Gastroesophageal sphincter (tissue), 4 donors: ENCODE results near the gene BCCIP. TPM values are rescaled to one million over a fixed set of nuclear protein-coding genes. Genes with fewer than 3 reads are reported as not detected.

Experiments used
- ATAC-seq: fragments of 150-250 bp; one replicate; pipeline ENCODE4 v1.9.1; 2016; ENCODE audit warnings: mild to moderate bottlenecking, moderate library complexity
- H3K27ac ChIP-seq, 4 donors: fragments of 200-600 bp; sonication (generic) in 3 of 4; 1 replicate in 3 of 4; 2 replicates in 1 of 4; pipeline ENCODE4 v1.5.1; 2016 to 2019
- H3K27me3 ChIP-seq: fragments of 200-600 bp; sonication (generic); one replicate; pipeline ENCODE4 v1.5.1; 2019
- H3K36me3 ChIP-seq, 2 donors: fragments of 200-600 bp; sonication (generic); one replicate each; pipeline ENCODE4 v1.5.1; 2019; ENCODE audit warnings: control low read depth in 1 of 2
- H3K4me1 ChIP-seq, 3 donors: fragments of 200-600 bp; sonication (generic); 1 replicate in 2 of 3; 2 replicates in 1 of 3; pipeline ENCODE4 v1.5.1; 2016 to 2019; ENCODE audit warnings: control low read depth in 2 of 3
- H3K4me3 ChIP-seq, 2 donors: fragments of 200-600 bp; sonication (generic); one replicate each; pipeline ENCODE4 v1.5.1; 2019; ENCODE audit warnings: mild to moderate bottlenecking in 1 of 2, moderate library complexity in 1 of 2
- H3K9me3 ChIP-seq, 3 donors: fragments of 200-600 bp; sonication (generic); one replicate each; pipeline ENCODE4 v1.5.1; 2017 to 2019; ENCODE audit warnings: control low read depth in 2 of 3
- CTCF ChIP-seq, 4 experiments: fragments of 200-600 bp in 2 of 4; fragments of 450-650 bp in 2 of 4; sonication (generic) in 1 of 4; IDR thresholded peaks; one replicate each; pipeline ENCODE4 v1.5.1; 2017 to 2019; ENCODE audit warnings: antibody characterized with exemption in 4 of 4, mild to moderate bottlenecking in 2 of 4, moderate library complexity in 2 of 4
- EP300 ChIP-seq: sonication (generic); formaldehyde crosslinking; IDR thresholded peaks from one replicate; pipeline ENCODE4 v1.6.1; 2017; ENCODE audit warnings: antibody characterized with exemption, mild to moderate bottlenecking
- POLR2A ChIP-seq, 2 donors: fragments of 450-650 bp; IDR thresholded peaks; one replicate each; pipeline ENCODE4 v1.6.1; 2017; ENCODE audit warnings: antibody characterized with exemption in 2 of 2, mild to moderate bottlenecking in 2 of 2, moderate library complexity in 1 of 2
- POLR2AphosphoS5 ChIP-seq: sonication (generic); formaldehyde crosslinking; IDR thresholded peaks from one replicate; pipeline ENCODE4 v1.6.1; 2017; ENCODE audit warnings: antibody characterized with exemption
- WGBS, 2 donors: methylation state at CpG; one replicate each; pipeline ENCODE4 v1.1.5; 2018; ENCODE audit warnings: low coverage in 1 of 2; 5-methylcytosine and 5-hydroxymethylcytosine counted together
- total RNA-seq, 4 donors: library from RNA; depleted of rRNA; stranded (reverse); fragments of >200 nt; gene quantifications; one replicate each; pipeline ENCODE4 v1.1.0, GENCODE V29; 2016

BCCIP gene
- total RNA-seq, 4 donors from 2014 or later = 38.6 to 59.2 (median 50.3) TPM

- 89% methylated on average over 3 to 5 of the region's 7 CpGs for WGBS, 2 donors
- H3K36me3 ChIP-seq = peaks cover 0 to 35% of the 10 kb centered on the region in 2 donors
- ATAC-seq = no peak
These were observed 43.2 kb downstream of the BCCIP start for GRCh38 chr10:125866421-125867029.

DNA sequence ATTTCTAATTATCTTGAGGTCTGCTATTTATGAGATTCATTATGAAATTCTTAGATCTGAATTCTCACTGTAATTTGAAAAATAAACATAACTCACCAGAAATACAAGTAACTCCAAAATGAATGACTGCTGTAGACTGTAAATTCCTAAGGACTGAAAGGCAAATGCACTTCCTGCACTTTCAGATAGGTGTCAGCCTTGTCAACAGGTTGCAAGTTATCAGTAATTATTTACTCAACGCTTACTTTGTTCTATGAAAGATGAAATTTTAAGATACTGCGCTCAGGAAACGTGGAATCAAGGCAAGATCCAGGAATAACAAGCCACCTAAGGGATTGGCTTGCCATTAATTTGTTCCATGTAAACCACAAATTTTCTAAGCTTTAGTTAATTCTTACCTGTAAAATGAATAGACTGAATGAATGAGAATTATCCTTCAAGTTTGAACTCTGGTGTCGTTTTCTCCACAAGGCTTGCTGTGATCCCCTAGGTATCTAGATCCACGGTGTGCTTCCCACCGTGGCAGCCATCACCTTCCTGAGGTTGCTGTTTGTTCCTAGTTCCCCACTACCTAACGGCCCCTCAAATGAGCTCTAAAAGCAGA, 45.1 kb downstream of the BCCIP start:
- Histone ChIP-seq H3K4me1 (no peaks in the 10 kb centered on the region), H3K9me3 (no peaks in the 10 kb centered on the region), H3K4me3 (no peak overlapping the region), H3K27me3 (no peaks in the 10 kb centered on the region), H3K27ac (no peak overlapping the region), H3K36me3 (peaks cover 0 to 31% of the 10 kb centered on the region in 2 donors)
- TF ChIP-seq EP300 = no peak
- peak; percentile 41 to 76 (median 63) for TF ChIP-seq CTCF (IDR thresholded peaks at IDR 0.05)
- no peak for TF ChIP-seq POLR2A (IDR thresholded peaks at IDR 0.05)
- TF ChIP-seq POLR2AphosphoS5 = no peak
- 48 to 58% methylated on average over 7 of the region's 7 CpGs for WGBS, 2 donors
- ATAC-seq = no peak

More at GRCh38 chr10:125866421-125867029, 43.2 kb downstream of the BCCIP start:
- H3K27me3 ChIP-seq = no peaks in the 10 kb centered on the region
- H3K9me3 ChIP-seq = no peaks in the 10 kb centered on the region
- TF ChIP-seq POLR2AphosphoS5 (no peak), CTCF (IDR thresholded peaks at IDR 0.05) (no peak), EP300 (no peak), POLR2A (IDR thresholded peaks at IDR 0.05) (no peak)
- no peaks in the 10 kb centered on the region for H3K4me1 ChIP-seq
- H3K4me3 ChIP-seq = no peak overlapping the region
- no peak overlapping the region for H3K27ac ChIP-seq

- WGBS, 2 donors = 73 to 77% methylated on average over 4 of the region's 4 CpGs
These were observed 48.0 kb downstream of the BCCIP start for GRCh38 chr10:125871338-125871737.

DNA sequence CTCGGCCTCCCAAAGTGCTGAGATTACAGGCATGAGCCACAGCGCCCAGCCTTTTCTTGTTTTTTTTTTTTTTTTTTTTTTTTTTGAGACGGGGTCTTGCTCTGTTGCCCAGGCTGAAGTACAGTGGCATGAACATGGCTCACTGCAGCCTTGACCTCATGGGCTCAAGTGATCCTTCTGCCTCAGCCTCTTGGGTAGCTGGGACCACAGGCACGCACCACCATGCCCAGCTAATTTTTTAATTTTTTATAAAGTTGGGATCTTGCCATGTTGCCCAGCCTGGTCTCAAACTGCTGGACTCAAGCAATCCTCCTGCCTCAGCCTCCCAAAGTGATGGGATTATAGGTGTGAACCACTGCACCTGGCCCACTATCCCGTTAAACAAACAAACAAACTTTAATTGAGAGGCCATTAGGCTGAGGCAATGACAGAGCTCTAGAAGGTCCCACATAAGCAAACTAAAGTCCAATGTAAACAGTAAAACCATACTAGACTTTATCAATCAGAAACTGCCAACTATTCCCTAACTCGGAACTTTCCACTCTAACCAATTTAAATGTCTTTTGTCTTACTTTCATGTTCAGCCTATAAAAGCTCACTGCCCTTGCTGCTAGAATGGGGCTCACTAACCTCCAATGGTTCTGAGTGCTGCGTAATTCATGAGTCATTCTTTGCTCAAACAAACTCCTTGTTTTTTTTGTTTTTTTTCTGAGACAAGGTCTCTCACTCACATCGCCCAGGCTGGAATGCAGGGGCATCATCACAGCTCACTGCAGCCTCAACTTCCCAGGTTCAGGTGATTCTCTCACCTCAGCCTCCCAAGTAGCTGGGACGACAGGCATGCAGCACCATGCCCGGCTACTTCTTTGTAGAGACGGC, 55.9 kb downstream of the BCCIP start:
- 82 to 94% methylated on average over 7 to 10 of the region's 11 CpGs for WGBS, 2 donors
- no peak overlapping the region for H3K27ac ChIP-seq
- H3K4me3 ChIP-seq = no peak overlapping the region
- no peak for ATAC-seq
- no peaks in the 10 kb centered on the region for H3K4me1 ChIP-seq
- H3K36me3 ChIP-seq = peaks cover 0 to 38% of the 10 kb centered on the region in 2 donors
- no peaks in the 10 kb centered on the region for H3K9me3 ChIP-seq
- TF ChIP-seq CTCF (IDR thresholded peaks at IDR 0.05) = no peak
- no peak for TF ChIP-seq EP300
- no peak for TF ChIP-seq POLR2AphosphoS5
- no peak for TF ChIP-seq POLR2A (IDR thresholded peaks at IDR 0.05)
- no peaks in the 10 kb centered on the region for H3K27me3 ChIP-seq

More at GRCh38 chr10:125871338-125871737, 48.0 kb downstream of the BCCIP start:
- no peaks in the 10 kb centered on the region for H3K27me3 ChIP-seq
- H3K4me3 ChIP-seq = no peak overlapping the region
- no peak for TF ChIP-seq EP300
- H3K27ac ChIP-seq = no peak overlapping the region
- no peak for ATAC-seq
- H3K36me3 ChIP-seq = peaks cover 0 to 19% of the 10 kb centered on the region in 2 donors
- no peaks in the 10 kb centered on the region for H3K9me3 ChIP-seq
- H3K4me1 ChIP-seq = no peaks in the 10 kb centered on the region

DNA sequence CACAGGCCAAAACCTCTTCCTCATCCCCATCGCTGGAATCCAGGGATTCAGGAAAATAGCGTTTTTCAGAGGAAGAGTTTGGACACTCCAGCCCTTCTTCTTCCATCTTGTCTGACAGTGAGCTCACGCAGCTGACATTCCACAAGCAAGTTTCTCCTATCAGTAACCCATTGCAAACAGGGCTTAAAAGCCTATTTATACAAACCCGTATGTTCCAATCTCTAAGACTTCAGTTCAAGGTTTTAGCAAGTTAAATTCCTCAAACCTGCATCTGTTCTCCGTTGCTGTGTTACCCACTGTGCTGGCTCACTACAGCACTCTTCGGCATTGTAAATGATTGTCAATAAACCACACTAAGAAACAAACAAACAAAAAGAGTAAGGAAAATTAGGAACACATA, 57.4 kb downstream of the BCCIP start:
- no peak for TF ChIP-seq CTCF (IDR thresholded peaks at IDR 0.05)
- no peak for TF ChIP-seq POLR2AphosphoS5
- no peak for TF ChIP-seq EP300
- H3K4me1 ChIP-seq = no peaks in the 10 kb centered on the region
- no peak overlapping the region for H3K4me3 ChIP-seq
- H3K27ac ChIP-seq = no peak overlapping the region
- no peaks in the 10 kb centered on the region for H3K27me3 ChIP-seq
- H3K36me3 ChIP-seq = peaks cover 0 to 40% of the 10 kb centered on the region in 2 donors
- ATAC-seq = no peak
- 53 to 54% methylated on average over 6 of the region's 6 CpGs for WGBS, 2 donors
- H3K9me3 ChIP-seq = no peaks in the 10 kb centered on the region
